Skeletal muscle tissue (tissue), 4 donors: ENCODE data around the gene B4GALT6. TPM values are rescaled to one million over a fixed set of nuclear protein-coding genes. Genes with fewer than 3 reads are reported as not detected.
A peak's percentile ranks its signal among the peaks of the same experiment; 100 is the strongest.

ENCODE experiments used
- H3K27ac ChIP-seq: one replicate; pipeline ENCODE4 v1.7.0; 2013; ENCODE audit warnings: mild to moderate bottlenecking, low read depth, low read length, inconsistent platforms
- H3K27me3 ChIP-seq, 3 donors: one replicate each; pipeline ENCODE4 v1.7.0; 2013; ENCODE audit warnings: low read length in 3 of 3; ENCODE audit not compliant: control insufficient read depth in 3 of 3, insufficient read depth in 3 of 3
- H3K36me3 ChIP-seq, 3 donors: one replicate each; pipeline ENCODE4 v1.7.0; 2013; ENCODE audit warnings: low read length in 3 of 3; ENCODE audit not compliant: control insufficient read depth in 3 of 3, insufficient read depth in 3 of 3
- H3K4me1 ChIP-seq, 3 donors: one replicate each; pipeline ENCODE4 v1.7.0; 2013; ENCODE audit warnings: low read length in 3 of 3, mild to moderate bottlenecking in 3 of 3; ENCODE audit not compliant: control insufficient read depth in 3 of 3, insufficient read depth in 3 of 3
- H3K4me3 ChIP-seq, 3 donors: one replicate each; pipeline ENCODE4 v1.7.0; 2013; ENCODE audit warnings: low read length in 3 of 3
- H3K9ac ChIP-seq, 3 donors: one replicate each; pipeline ENCODE4 v1.7.0; 2013; ENCODE audit warnings: low read length in 3 of 3, mild to moderate bottlenecking in 3 of 3, moderate library complexity in 2 of 3, low read depth in 1 of 3
- H3K9me3 ChIP-seq, 3 donors: one replicate each; pipeline ENCODE4 v1.7.0; 2013; ENCODE audit warnings: low read length in 3 of 3; ENCODE audit not compliant: control insufficient read depth in 3 of 3
- total RNA-seq: library from RNA; depleted of rRNA; stranded (reverse); fragments of >200 nt; gene quantifications from one replicate; pipeline ENCODE4 v1.2.3, GENCODE V29; 2014
- donor health status: Osteomylitis.

The B4GALT6 gene
- total RNA-seq, 1 donor from 2014 or later = 3.1 TPM

DNA sequence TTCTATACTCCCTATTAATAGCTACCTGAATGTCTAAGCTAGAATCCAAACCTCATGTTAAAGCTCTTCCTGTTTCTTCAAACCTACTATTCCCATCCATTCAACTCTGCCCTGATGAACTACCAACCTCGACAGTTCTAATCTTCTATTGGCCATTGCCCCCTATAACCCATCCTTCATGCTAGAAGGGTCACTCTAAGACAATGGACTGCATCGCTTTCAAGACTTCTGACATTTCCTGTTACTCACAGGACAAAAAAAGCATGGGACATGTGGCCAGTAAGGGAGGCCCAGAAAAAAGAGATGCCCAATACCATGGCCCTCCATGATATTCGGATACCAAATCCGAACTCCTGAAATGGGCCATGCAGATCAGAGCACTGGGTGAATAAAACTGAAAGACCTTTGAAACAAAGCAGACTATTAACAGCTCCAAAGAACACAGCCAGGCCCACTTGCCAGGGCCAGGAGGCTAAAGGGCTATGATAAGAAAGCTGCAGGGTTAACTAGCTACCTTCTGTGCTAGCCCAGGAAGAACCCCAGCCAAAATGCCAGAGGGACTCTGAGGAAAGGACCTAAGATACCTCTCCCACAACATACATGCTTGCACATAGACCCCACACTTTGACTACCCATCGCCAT, 4.5 kb downstream of the B4GALT6 start:
- H3K9me3 ChIP-seq = no peaks in the 10 kb centered on the region
- peaks cover 6 to 18% (median 13%) of the 10 kb centered on the region in 3 donors for H3K4me1 ChIP-seq
- no peaks in the 10 kb centered on the region for H3K27me3 ChIP-seq
- peak overlapping the region; percentile 26 for H3K27ac ChIP-seq
- H3K36me3 ChIP-seq = no peaks in the 10 kb centered on the region
- no peak overlapping the region for H3K9ac ChIP-seq
- H3K4me3 ChIP-seq = no peak overlapping the region

DNA sequence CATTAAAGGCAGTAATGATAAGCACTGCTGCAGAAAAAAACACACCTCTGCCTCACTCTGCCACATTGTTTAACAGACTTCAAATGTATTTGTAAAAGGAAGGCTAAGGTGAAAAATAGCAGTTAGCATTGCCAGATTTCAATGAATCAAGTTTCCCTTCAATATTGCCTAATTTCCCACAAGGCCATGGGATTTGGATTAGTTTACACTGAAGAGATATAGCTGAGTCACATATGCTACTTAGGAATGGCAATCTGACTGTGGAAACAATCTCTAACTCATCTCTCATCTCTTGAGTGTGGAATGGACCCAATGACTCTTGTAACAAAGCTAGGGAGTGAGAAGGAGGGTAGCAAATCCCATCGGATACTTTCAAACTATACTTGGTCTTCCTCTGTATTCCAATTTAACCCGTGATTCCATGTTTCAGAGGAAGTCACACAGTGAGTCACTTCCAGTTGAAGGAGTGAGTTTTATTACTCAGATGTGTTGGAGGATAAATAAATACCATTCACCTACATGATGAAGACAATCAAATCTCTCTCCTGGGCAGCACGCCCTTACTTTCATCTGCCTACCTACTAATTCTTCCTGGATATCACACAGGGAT, 5.1 kb downstream of the B4GALT6 start:
- Histone ChIP-seq H3K4me1 (peaks cover 6 to 18% (median 12%) of the 10 kb centered on the region in 3 donors), H3K4me3 (no peak overlapping the region), H3K27me3 (no peaks in the 10 kb centered on the region), H3K9ac (no peak overlapping the region), H3K36me3 (no peaks in the 10 kb centered on the region), H3K27ac (peak overlapping the region; percentile 26), H3K9me3 (no peaks in the 10 kb centered on the region)

DNA sequence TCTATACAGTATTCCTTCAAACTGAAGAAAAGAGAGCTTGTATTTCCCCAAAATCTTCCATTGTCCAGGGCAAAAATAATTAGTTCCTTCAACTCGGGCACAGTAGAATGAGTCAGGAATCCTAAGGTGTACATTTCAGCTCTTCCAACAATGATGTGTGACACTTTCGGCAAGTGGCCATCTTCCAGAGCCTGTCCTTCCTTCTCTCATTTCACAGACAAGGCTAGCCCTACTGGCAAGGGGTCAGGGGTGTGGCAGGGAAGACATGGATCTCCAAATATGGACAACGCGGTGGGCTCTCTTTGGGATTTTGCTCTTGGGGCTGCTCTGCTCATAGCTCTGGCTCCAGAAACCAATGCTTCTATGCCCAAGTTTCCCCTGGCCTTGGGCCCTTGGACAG, 6.0 kb downstream of the B4GALT6 start:
- no peaks in the 10 kb centered on the region for H3K36me3 ChIP-seq
- H3K9ac ChIP-seq = no peak overlapping the region
- H3K9me3 ChIP-seq = no peaks in the 10 kb centered on the region
- no peak overlapping the region for H3K4me3 ChIP-seq
- H3K27me3 ChIP-seq = no peaks in the 10 kb centered on the region
- peak overlapping the region; percentile 26 for H3K27ac ChIP-seq
- peaks cover 4 to 18% (median 9%) of the 10 kb centered on the region in 3 donors for H3K4me1 ChIP-seq

DNA sequence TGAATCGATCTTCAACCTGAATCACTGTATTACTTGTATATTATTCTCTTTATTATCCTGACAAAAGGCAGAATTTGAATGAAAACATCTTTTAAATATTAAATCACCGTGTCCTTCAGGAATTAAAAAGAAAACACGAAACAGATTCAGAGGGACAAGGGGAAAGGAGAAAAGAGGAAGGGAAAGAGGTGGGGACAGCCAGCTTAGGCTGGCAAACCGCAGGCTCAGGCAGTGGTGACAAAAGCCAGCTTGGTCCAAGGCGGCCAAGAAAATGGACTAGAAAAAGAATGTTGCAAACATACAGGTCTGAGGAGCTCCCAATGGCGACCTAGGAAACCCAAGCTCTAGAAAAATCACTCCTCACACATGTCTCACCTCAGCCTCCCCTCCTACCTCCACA, 6.8 kb downstream of the B4GALT6 start:
- Histone ChIP-seq H3K27ac (no peak overlapping the region), H3K4me3 (no peak overlapping the region), H3K9me3 (no peaks in the 10 kb centered on the region), H3K9ac (no peak overlapping the region), H3K4me1 (peaks cover 4 to 18% (median 9%) of the 10 kb centered on the region in 3 donors), H3K27me3 (no peaks in the 10 kb centered on the region), H3K36me3 (no peaks in the 10 kb centered on the region)

DNA sequence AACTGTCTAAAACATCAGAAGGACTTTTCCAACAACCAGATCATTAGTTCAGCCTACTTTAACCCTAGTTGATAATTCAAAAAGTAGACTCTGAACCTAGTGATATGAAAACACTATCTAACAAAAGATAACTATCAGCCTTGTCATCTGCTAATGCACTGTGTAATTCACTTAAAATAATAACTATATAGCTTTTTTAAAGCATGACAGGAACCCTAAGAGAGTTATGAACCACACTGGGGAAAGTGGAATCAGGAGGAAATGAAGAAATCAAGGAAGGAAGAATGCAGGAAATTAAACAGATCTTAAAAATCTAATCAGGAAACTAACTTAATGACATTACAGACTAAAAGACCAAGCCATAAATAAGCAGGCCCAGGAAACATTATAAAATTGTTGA, 9.0 kb downstream of the B4GALT6 start:
- no peak overlapping the region for H3K4me3 ChIP-seq
- H3K4me1 ChIP-seq = peaks cover 4 to 18% (median 9%) of the 10 kb centered on the region in 3 donors
- H3K27me3 ChIP-seq = no peaks in the 10 kb centered on the region
- no peak overlapping the region for H3K9ac ChIP-seq
- H3K36me3 ChIP-seq = no peaks in the 10 kb centered on the region
- no peaks in the 10 kb centered on the region for H3K9me3 ChIP-seq
- no peak overlapping the region for H3K27ac ChIP-seq

DNA sequence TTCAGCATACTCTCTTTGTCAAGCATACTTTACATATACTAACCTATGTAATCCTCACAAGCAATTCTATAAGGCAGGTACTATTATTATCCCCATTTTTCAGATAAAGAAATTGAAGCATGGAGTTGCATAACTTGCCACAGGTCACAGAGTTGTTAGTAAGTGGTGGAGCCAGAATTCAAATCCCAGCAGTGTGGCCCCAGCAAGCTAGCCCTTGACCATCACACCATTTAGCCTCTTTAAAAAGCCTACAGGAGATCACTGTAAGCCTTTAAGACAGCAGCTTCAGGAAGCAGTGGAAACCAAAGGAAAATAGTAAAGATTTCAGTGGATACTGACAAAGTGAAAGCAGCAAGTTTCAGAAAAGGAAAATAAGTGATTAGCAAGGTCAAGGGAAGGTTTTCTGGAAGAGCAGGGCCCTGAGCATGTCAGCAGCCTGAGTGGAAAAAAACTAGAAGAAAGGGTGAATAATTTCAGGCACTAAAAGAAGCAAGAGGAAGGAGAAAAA, 11.7 kb downstream of the B4GALT6 start:
- Histone ChIP-seq H3K36me3 (no peaks in the 10 kb centered on the region), H3K27ac (no peak overlapping the region), H3K27me3 (no peaks in the 10 kb centered on the region), H3K9ac (no peak overlapping the region), H3K4me1 (peaks cover 0 to 1% (median 0%) of the 10 kb centered on the region in 3 donors), H3K9me3 (no peaks in the 10 kb centered on the region), H3K4me3 (no peak overlapping the region)

DNA sequence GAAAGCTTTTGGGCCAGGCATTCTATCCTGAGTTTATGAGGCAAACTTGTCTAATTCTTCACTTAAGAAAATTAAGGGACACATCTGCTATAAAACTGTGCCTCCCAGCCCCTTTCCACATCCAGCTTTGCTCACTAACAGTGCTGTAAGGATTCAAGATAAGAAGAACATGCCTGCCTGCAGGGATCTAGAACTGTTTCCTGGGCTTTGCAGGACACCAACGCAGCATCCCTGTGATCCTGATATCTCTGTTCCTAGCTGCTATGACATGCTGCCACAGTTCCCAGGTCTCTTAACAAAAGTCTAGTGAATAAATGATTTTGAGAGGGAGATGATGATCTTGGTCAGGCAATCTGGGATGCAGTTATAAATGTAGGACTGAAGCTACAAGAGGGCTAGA, 12.4 kb downstream of the B4GALT6 start:
- Histone ChIP-seq H3K9ac (no peak overlapping the region), H3K4me3 (no peak overlapping the region), H3K27ac (no peak overlapping the region), H3K27me3 (no peaks in the 10 kb centered on the region), H3K4me1 (no peaks in the 10 kb centered on the region), H3K36me3 (no peaks in the 10 kb centered on the region), H3K9me3 (no peaks in the 10 kb centered on the region)

DNA sequence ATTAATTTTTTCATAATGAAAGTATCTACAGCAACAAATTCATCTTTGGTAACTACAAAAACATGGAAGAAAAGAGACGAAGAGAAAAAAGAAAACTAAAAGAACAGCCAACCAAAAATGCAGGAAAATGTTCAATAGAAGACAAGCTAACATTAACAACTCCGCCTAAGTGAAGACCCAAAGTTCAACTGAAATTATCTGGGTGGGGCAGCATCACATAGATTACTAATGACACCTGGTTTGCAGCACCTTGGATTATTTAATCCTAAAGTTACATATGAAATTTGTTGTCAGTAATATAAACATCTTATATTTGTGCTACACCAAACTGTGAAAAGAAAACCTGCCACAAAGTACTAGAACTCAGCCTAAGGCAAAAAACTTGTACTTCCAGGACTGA, 14.8 kb downstream of the B4GALT6 start:
- H3K27ac ChIP-seq = no peak overlapping the region
- H3K36me3 ChIP-seq = no peaks in the 10 kb centered on the region
- H3K9me3 ChIP-seq = no peaks in the 10 kb centered on the region
- no peak overlapping the region for H3K4me3 ChIP-seq
- H3K27me3 ChIP-seq = no peaks in the 10 kb centered on the region
- no peaks in the 10 kb centered on the region for H3K4me1 ChIP-seq
- no peak overlapping the region for H3K9ac ChIP-seq

DNA sequence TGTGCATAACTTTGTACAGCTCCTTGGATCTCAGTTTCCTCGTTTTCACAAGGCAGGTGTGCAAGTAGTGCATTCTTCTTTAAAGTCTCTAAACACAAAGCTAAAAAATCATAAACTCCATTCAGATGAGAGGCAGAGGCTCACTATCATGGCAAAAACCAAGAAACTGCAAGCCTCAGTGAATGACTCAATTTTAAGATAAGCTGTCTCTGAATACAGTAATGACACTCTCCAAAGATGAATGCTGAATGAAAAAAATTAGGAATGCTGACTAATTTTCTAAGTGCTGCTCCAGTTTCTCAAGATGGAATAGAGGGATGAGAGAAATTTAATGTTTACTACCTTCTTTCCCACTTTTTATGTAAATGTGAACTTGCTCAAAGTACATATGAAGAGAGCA, 17.2 kb downstream of the B4GALT6 start:
- Histone ChIP-seq H3K36me3 (no peaks in the 10 kb centered on the region), H3K27me3 (no peaks in the 10 kb centered on the region)

DNA sequence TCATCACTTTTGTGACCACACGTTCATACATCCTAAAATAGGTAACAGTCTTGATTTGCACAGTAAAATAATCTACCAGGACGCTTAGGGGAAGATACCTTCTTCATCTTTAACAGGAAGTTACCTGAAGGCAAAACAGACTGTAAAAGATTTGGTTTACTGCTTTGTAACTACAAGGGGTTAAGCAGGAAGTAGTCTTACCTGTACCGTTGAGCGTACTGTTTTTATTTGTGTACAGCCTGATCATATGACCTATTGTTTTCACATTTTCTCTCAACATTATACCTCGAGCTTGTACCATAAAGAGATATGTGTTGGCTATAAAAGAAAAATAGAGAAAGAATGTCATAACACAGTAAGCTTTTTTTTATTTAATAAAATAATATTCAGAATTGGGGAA, 18.3 kb downstream of the B4GALT6 start:
- no peak overlapping the region for H3K9ac ChIP-seq
- no peak overlapping the region for H3K27ac ChIP-seq
- no peaks in the 10 kb centered on the region for H3K27me3 ChIP-seq
- no peaks in the 10 kb centered on the region for H3K9me3 ChIP-seq
- no peaks in the 10 kb centered on the region for H3K4me1 ChIP-seq
- no peaks in the 10 kb centered on the region for H3K36me3 ChIP-seq
- H3K4me3 ChIP-seq = no peak overlapping the region

More for the DNA sequence above, 17.2 kb downstream of the B4GALT6 start:
- no peak overlapping the region for H3K4me3 ChIP-seq
- H3K9ac ChIP-seq = no peak overlapping the region
- no peak overlapping the region for H3K27ac ChIP-seq
- no peaks in the 10 kb centered on the region for H3K4me1 ChIP-seq
- H3K9me3 ChIP-seq = no peaks in the 10 kb centered on the region
